ENCODE data around the gene GPC6.

Gene GPC6

DNA sequence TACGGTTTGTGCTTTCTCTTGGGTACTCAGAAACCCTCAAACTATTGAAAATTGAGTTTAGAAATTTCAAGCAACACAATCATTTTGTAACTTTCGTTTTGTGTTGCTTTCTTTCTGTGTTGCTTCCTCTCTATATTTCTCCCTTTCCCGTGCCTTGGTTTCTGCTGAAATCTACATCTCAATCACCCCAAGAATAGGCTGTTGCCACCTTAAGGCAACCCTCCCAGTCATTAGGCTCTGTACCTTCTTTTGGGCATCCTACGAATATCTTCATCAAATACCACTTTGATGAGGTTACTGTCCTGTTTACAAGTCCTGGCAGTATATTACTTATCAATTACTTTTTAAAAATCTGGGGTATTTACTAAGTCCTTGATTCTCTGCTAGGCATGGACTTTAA lies 621.6 kb downstream of the GPC6 start:
- Histone ChIP-seq H3K36me3 (ENCODE audit: insufficient read depth, low read length) (no peaks in the 10 kb centered on the region), H3K9ac (ENCODE audit: low read depth, low read length) (no peak overlapping the region), H3K4me1 (ENCODE audit: insufficient read depth, low read length) (peaks cover 7% of the 10 kb centered on the region), H3K9me3 (ENCODE audit: control insufficient read depth, insufficient read depth, low read length) (no peaks in the 10 kb centered on the region)

DNA sequence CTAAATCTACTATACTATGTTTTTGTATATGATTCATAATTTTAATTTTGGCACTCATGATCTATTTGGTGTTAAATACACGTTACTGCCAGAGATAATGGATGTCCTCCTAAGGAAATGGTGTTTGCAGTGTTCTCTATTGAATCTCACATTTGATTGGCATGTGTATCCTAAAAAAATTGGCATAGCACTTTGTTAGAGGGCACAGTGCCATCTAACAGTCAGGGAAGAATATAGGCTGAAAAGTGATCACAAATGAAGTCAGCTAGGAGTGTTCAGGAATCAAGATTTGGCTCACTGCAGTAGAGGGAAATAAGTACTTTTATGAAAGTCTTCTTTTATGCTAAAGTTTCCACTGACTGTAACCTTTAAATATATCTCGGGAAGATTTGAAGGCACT lies 624.6 kb downstream of the GPC6 start:
- Histone ChIP-seq H3K9ac (ENCODE audit: low read depth, low read length) (no peak overlapping the region), H3K9me3 (ENCODE audit: control insufficient read depth, insufficient read depth, low read length) (no peaks in the 10 kb centered on the region), H3K4me1 (ENCODE audit: insufficient read depth, low read length) (peaks cover 7% of the 10 kb centered on the region), H3K36me3 (ENCODE audit: insufficient read depth, low read length) (no peaks in the 10 kb centered on the region)

DNA sequence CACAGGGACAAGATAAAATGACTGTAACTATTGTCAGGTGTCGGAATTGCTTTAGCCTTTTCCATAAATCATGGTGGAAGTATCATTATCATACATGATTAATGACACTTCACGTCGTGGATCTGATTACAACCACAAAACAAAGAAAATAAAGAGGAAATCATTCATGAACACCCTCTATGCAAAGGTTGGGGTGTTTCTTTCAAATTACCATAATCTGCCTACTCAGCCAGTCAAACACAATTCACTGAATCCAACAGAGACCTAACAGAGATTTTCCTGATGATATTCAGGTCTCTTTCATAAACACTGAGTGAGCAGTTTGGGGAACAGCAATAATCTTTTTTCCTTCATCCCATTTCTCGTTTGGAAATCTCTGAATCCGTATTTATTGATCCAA lies 627.3 kb downstream of the GPC6 start:
- Histone ChIP-seq H3K9me3 (ENCODE audit: control insufficient read depth, insufficient read depth, low read length) (no peaks in the 10 kb centered on the region), H3K4me1 (ENCODE audit: insufficient read depth, low read length) (no peaks in the 10 kb centered on the region), H3K9ac (ENCODE audit: low read depth, low read length) (no peak overlapping the region; the same call in 1 of the 2 replicates), H3K36me3 (ENCODE audit: insufficient read depth, low read length) (no peaks in the 10 kb centered on the region)

DNA sequence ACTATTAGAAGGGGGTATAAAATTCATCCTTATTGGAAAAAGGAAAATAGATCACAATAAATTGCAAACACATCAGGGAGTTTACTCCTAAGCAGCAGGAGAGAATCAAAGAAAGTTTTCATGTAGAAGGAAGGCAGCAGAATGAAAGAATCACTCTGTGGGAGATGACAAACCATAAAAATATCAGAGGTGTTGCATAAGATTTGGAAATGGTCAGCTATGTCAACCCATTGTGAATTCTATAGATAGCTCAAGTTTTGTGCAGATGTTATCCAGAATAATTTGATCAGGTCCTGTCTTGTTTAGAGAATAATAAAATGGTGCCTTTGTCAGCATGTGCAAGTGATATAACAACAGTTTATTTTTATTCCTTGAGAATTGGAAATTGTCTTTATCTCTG lies 630.5 kb downstream of the GPC6 start:
- no peak overlapping the region for H3K9ac ChIP-seq (ENCODE audit: low read depth, low read length)
- H3K4me1 ChIP-seq (ENCODE audit: insufficient read depth, low read length): 0 out of 2 replicates have a peak, but pooled peaks cover 6% of the 10 kb centered on the region
- H3K36me3 ChIP-seq (ENCODE audit: insufficient read depth, low read length): no peaks in the 10 kb centered on the region
- H3K9me3 ChIP-seq (ENCODE audit: control insufficient read depth, insufficient read depth, low read length): no peaks in the 10 kb centered on the region

DNA sequence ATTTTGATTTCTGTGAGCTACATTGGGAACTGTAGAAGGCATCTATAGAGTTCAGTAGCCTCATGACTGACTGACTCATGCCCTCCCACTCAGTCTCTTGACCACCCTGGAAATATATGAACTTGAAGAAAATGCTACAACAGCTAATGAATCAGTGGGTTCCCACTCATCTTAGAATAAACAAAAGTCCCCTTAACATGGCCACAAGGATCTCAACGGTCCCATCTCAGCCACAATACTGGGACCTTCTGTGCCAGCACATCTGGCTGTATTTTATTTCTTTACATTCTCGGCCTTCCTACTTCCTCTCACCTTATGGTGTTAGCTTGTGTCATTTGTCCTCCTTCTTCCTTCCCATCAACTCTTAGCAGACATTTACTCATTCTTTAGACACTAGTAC lies 633.1 kb downstream of the GPC6 start:
- Histone ChIP-seq H3K4me1 (ENCODE audit: insufficient read depth, low read length) (0 out of 2 replicates have a peak, but pooled peaks cover 6% of the 10 kb centered on the region), H3K36me3 (ENCODE audit: insufficient read depth, low read length) (no peaks in the 10 kb centered on the region), H3K9ac (ENCODE audit: low read depth, low read length) (no peak overlapping the region), H3K9me3 (ENCODE audit: control insufficient read depth, insufficient read depth, low read length) (no peaks in the 10 kb centered on the region)

DNA sequence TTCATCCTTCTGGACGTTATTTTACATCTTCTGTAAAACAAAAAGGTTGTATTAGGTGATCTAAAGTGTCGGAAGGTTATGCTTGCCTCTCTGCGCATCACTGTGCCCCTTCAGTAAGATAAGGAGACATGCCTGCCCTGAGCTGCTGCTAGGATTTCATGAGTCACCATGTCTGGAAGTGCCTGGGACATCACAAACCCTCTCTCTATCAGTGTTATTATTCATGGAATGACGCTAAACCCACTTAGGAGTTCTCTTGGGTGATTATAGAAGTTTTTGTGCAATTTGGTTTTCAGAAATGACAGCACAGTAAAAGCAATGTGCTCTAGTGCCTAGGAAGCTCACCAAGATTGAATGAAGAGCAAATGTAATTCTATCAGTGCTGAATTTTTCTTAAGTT lies 635.2 kb downstream of the GPC6 start:
- Histone ChIP-seq H3K36me3 (ENCODE audit: insufficient read depth, low read length) (no peaks in the 10 kb centered on the region), H3K9ac (ENCODE audit: low read depth, low read length) (no peak overlapping the region), H3K4me1 (ENCODE audit: insufficient read depth, low read length) (0 out of 2 replicates have a peak, but pooled peaks cover 6% of the 10 kb centered on the region)

DNA sequence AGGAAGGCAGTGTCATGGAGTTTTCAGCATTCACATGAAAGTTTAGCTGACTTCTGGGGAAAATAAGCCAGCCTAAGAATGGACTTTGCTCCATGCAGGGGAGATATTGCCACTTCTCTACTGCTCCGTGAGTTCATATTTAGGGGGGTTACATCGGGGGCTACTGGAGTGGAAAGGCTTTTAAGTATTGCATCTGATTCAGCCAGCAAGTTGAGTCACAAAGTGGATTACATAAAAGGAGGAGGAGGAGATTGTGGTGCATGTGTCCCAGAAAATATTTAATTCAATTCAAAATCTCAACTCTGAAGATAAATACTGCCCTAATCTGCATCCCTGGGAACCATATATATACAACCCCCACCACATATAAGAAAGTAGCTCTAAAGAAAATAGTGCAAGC lies 635.7 kb downstream of the GPC6 start:
- 0 out of 2 replicates have a peak, but pooled peaks cover 6% of the 10 kb centered on the region for H3K4me1 ChIP-seq (ENCODE audit: insufficient read depth, low read length)
- no peak overlapping the region for H3K9ac ChIP-seq (ENCODE audit: low read depth, low read length)
- H3K9me3 ChIP-seq (ENCODE audit: control insufficient read depth, insufficient read depth, low read length): no peaks in the 10 kb centered on the region
- no peaks in the 10 kb centered on the region for H3K36me3 ChIP-seq (ENCODE audit: insufficient read depth, low read length)

More for the DNA sequence above, 635.2 kb downstream of the GPC6 start:
- H3K9me3 ChIP-seq (ENCODE audit: control insufficient read depth, insufficient read depth, low read length): no peaks in the 10 kb centered on the region

DNA sequence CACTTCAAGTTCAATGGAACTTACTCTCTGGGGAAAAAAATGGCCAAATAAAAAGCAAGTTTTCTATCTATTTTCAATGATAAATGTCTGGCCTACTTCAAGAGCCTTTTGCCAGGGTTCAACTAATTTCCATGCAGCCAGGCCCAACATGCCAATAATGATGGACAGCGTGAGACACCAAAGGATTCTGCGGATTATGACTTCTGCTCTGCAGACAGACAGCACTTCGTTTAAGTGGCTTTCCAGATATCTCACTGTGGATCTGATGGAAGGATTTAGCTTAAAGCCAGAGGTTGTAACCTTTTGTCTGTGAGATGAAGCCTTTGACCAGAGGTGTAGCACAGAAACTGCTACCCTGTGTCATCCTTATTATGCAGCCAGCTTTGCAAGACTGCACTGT lies 638.6 kb downstream of the GPC6 start:
- Histone ChIP-seq H3K9me3 (ENCODE audit: control insufficient read depth, insufficient read depth, low read length) (no peaks in the 10 kb centered on the region), H3K4me1 (ENCODE audit: insufficient read depth, low read length) (0 out of 2 replicates have a peak, but pooled peaks cover 6% of the 10 kb centered on the region), H3K9ac (ENCODE audit: low read depth, low read length) (no peak overlapping the region), H3K36me3 (ENCODE audit: insufficient read depth, low read length) (no peaks in the 10 kb centered on the region)

DNA sequence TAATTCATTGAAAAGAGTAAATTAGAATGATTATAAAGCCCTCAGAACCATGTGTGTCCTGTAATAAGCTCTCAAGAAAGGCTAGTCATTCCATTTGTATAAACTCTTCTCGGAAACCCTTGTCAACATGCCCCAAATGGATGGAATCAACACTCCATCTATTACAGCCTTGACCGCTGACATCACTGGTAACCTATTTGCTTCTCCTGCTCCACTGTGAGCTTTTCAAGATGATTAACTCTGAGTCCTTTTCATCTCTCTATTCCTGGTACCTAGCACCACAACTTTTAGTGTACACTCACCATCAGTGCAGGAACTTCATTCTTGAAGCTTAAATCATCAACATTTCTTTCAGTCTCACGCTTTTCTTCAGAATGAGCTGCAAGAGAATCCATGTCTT lies 640.9 kb downstream of the GPC6 start:
- Histone ChIP-seq H3K4me1 (ENCODE audit: insufficient read depth, low read length) (no peaks in the 10 kb centered on the region), H3K9ac (ENCODE audit: low read depth, low read length) (no peak overlapping the region), H3K9me3 (ENCODE audit: control insufficient read depth, insufficient read depth, low read length) (no peaks in the 10 kb centered on the region), H3K36me3 (ENCODE audit: insufficient read depth, low read length) (no peaks in the 10 kb centered on the region)

DNA sequence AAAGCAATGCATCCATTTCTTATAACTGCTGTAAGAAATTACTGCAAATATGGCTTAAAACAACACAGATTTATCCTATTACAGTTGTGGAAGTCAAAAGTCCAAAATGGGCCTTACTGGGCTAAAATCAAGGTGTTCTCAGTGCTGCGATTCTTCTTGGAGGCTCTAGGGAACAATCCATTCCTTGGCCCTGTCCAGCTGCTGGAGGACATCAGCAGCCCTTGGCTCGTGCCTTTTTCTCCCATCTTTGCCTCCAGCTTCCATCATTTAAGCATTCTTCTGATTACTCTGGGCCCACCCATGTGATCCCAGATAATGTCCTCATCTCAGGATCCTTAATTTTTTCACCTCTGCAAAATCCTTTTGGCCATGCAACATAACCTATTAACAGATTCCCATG lies 645.8 kb downstream of the GPC6 start:
- H3K9ac ChIP-seq (ENCODE audit: low read depth, low read length): no peak overlapping the region
- no peaks in the 10 kb centered on the region for H3K36me3 ChIP-seq (ENCODE audit: insufficient read depth, low read length)
- H3K4me1 ChIP-seq (ENCODE audit: insufficient read depth, low read length): no peaks in the 10 kb centered on the region
- H3K9me3 ChIP-seq (ENCODE audit: control insufficient read depth, insufficient read depth, low read length): no peaks in the 10 kb centered on the region

DNA sequence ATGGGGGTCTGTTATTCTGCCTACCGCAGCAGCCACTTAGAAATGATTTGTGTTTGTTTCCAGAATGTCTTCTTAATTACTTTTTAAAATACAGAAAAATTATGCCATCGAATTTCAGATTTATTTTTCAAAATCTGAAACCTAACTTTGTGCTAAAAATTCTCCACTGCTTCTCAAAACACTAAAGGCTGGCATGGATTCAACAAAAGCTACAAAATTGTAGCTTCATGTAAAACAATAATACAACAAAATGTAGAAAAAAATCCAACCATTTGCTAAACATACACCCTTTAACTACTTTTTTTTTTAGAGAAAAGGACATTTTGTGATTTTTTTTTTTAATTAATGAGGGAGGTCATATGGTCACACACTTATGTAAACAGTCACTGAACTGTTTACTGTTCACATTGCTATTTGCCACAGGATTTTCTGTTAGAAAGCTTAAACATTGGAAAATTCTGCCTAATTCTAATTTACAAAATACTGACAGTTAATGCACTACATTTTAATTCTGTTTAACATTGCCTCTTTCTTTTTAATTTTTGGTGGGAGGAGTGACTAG lies 646.3 kb downstream of the GPC6 start:
- H3K9me3 ChIP-seq (ENCODE audit: control insufficient read depth, insufficient read depth, low read length): no peaks in the 10 kb centered on the region
- no peaks in the 10 kb centered on the region for H3K36me3 ChIP-seq (ENCODE audit: insufficient read depth, low read length)
- no peaks in the 10 kb centered on the region for H3K4me1 ChIP-seq (ENCODE audit: insufficient read depth, low read length)
- H3K9ac ChIP-seq (ENCODE audit: low read depth, low read length): no peak overlapping the region

DNA sequence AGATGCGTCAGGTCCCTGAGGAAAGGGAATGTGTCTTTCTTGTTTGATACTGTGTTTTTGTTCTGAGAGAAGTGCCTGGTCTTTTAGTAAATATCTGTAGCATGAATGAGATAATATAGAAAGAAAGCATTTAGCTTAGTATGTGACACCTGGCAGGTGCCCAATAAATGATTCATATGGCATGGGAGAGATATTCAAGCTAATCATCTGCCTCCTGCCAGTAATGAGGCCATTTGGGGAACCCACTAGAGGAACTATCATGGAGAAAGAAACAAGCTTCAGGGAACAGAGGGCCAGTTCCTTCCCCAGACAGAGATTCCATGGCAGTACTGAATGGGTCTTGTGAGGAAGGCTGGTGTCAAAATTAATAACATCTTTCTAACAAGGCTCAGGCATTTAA lies 648.9 kb downstream of the GPC6 start:
- Histone ChIP-seq H3K36me3 (ENCODE audit: insufficient read depth, low read length) (no peaks in the 10 kb centered on the region), H3K9ac (ENCODE audit: low read depth, low read length) (no peak overlapping the region), H3K9me3 (ENCODE audit: control insufficient read depth, insufficient read depth, low read length) (no peaks in the 10 kb centered on the region), H3K4me1 (ENCODE audit: insufficient read depth, low read length) (no peaks in the 10 kb centered on the region)

DNA sequence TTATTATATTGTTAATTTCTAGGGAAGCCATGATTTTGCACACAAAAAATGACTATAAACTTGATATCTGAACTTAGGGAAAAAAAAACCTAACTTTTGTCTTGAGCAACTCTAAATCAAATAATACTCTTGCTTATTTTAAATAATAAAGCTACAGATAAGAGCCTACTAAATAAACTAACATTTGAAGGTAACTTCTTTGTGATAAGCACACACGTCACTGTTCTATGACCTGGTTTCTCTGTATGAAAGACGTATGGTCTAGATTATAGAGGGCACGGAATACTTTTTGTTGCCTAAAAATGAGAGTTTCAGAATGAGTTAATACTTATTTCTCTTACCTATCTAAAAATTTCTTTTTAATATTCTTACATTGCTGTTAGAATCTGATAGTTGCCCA lies 649.6 kb downstream of the GPC6 start:
- Histone ChIP-seq H3K9ac (ENCODE audit: low read depth, low read length) (no peak overlapping the region), H3K9me3 (ENCODE audit: control insufficient read depth, insufficient read depth, low read length) (no peaks in the 10 kb centered on the region), H3K4me1 (ENCODE audit: insufficient read depth, low read length) (no peaks in the 10 kb centered on the region)

DNA sequence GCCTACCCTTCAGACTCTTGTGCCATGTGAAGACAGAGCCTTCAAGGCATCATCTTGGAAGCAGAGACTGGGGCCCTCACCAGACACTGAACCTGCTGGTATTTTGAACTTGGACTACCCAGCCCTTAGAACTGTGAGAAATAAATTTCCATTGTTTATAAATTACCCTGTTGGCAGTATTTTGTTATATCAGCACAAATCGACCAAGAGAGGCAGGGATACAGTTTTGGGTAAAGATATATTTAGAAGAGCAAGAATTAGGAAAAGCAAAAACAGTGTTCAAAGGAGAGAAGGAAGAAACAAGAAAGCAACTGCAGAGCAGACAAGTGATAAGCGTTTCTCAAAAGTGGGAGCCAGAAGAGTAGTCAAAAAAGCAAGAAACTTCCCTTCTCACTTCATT lies 652.1 kb downstream of the GPC6 start:
- H3K9me3 ChIP-seq (ENCODE audit: control insufficient read depth, insufficient read depth, low read length): no peaks in the 10 kb centered on the region
- H3K9ac ChIP-seq (ENCODE audit: low read depth, low read length): no peak overlapping the region
- no peaks in the 10 kb centered on the region for H3K4me1 ChIP-seq (ENCODE audit: insufficient read depth, low read length)
- no peaks in the 10 kb centered on the region for H3K36me3 ChIP-seq (ENCODE audit: insufficient read depth, low read length)

More for the DNA sequence above, 649.6 kb downstream of the GPC6 start:
- no peaks in the 10 kb centered on the region for H3K36me3 ChIP-seq (ENCODE audit: insufficient read depth, low read length)

DNA sequence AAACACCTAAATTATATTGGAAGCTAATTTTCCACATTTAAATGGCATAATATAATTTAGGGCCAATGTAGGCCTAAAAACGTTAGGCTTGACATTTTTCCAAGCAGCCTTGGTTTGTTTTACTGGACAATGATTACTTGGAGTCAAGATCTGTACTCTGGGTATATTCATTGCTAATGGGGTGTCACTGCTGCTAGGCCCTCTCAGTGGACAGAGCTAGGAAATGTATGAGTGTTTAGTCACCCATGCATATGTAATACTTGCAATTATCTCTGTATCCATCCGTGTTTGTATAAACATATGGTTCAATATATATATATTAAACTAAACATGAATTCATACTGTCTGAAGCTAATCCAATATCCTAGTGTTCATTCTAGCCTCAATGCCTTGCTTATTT lies 654.8 kb downstream of the GPC6 start:
- H3K9ac ChIP-seq (ENCODE audit: low read depth, low read length): no peak overlapping the region
- no peaks in the 10 kb centered on the region for H3K4me1 ChIP-seq (ENCODE audit: insufficient read depth, low read length)
- H3K9me3 ChIP-seq (ENCODE audit: control insufficient read depth, insufficient read depth, low read length): no peaks in the 10 kb centered on the region
- no peaks in the 10 kb centered on the region for H3K36me3 ChIP-seq (ENCODE audit: insufficient read depth, low read length)
